Trophoblast cell (in vitro differentiated cells and primary cell): ENCODE measurements around the gene ESR2.
"Not testable (repeated sequence)": the region's sequence is repeated elsewhere in the genome, so short reads cannot be mapped to it uniquely, and the experiment has no call there.

Source experiments
- DNase-seq, 2 donors: peaks; one replicate each; pipeline ENCODE4 v3.0.0-alpha.2; 2016
- H2AFZ ChIP-seq: 2 replicates; pipeline ENCODE4 v1.6.1; 2013; ENCODE audit warnings: low read length, moderate library complexity, mild to moderate bottlenecking; ENCODE audit not compliant: insufficient read depth, poor library complexity
- H2AK5ac ChIP-seq: 2 replicates; pipeline ENCODE4 v1.6.1; 2013; ENCODE audit warnings: mild to moderate bottlenecking, low read length
- H2BK120ac ChIP-seq: 2 replicates; pipeline ENCODE4 v1.6.1; 2013; ENCODE audit warnings: low read length, mild to moderate bottlenecking, moderate library complexity; ENCODE audit not compliant: insufficient read depth, poor library complexity
- H2BK12ac ChIP-seq: 2 replicates; pipeline ENCODE4 v1.6.1; 2013; ENCODE audit warnings: mild to moderate bottlenecking, low read length, moderate library complexity
- H2BK5ac ChIP-seq: 2 replicates; pipeline ENCODE4 v1.6.1; 2013; ENCODE audit warnings: low read length, low read depth, moderate library complexity, mild to moderate bottlenecking; ENCODE audit not compliant: poor library complexity
- H3K14ac ChIP-seq: 2 replicates; pipeline ENCODE4 v1.6.1; 2013; ENCODE audit warnings: mild to moderate bottlenecking, low read length
- H3K18ac ChIP-seq: 2 replicates; pipeline ENCODE4 v1.6.1; 2013; ENCODE audit warnings: mild to moderate bottlenecking, low read length
- H3K23ac ChIP-seq: 2 replicates; pipeline ENCODE4 v1.6.1; 2013; ENCODE audit warnings: low read length
- H3K27ac ChIP-seq: 2 replicates; pipeline ENCODE4 v1.5.1; 2013; ENCODE audit warnings: low read depth, mild to moderate bottlenecking, inconsistent platforms, low read length, moderate library complexity
- H3K27me3 ChIP-seq: 2 replicates; pipeline ENCODE4 v1.6.1; 2013; ENCODE audit warnings: inconsistent platforms, mild to moderate bottlenecking, low read length, moderate library complexity; ENCODE audit not compliant: insufficient read depth
- H3K36me3 ChIP-seq, 2 experiments: 1 replicate in 1 of 2; 2 replicates in 1 of 2; pipeline ENCODE4 v1.6.1; 2013; ENCODE audit warnings: low read length in 2 of 2, mild to moderate bottlenecking in 2 of 2, moderate library complexity in 1 of 2; ENCODE audit not compliant: insufficient read depth in 2 of 2, control insufficient read depth in 1 of 2
- H3K4ac ChIP-seq: 2 replicates; pipeline ENCODE4 v1.6.1; 2013; ENCODE audit warnings: low read depth, mild to moderate bottlenecking, low read length, moderate library complexity
- H3K4me1 ChIP-seq, 2 experiments: 1 replicate in 1 of 2; 2 replicates in 1 of 2; pipeline ENCODE4 v1.6.1; 2013; ENCODE audit warnings: low read length in 2 of 2, mild to moderate bottlenecking in 2 of 2, moderate library complexity in 1 of 2; ENCODE audit not compliant: insufficient read depth in 2 of 2, control insufficient read depth in 1 of 2
- H3K4me2 ChIP-seq: 2 replicates; pipeline ENCODE4 v1.6.1; 2013; ENCODE audit warnings: inconsistent platforms, mild to moderate bottlenecking, low read length, moderate library complexity
- H3K4me3 ChIP-seq: 2 replicates; pipeline ENCODE4 v1.5.1; 2013; ENCODE audit warnings: mild to moderate bottlenecking, low read depth, low read length, inconsistent platforms
- H3K79me1 ChIP-seq: one replicate; pipeline ENCODE4 v1.6.1; 2013; ENCODE audit warnings: low read length
- H3K79me2 ChIP-seq: 2 replicates; pipeline ENCODE4 v1.6.1; 2013; ENCODE audit warnings: low read length, mild to moderate bottlenecking; ENCODE audit not compliant: control insufficient read depth, insufficient read depth, poor library complexity
- H3K9ac ChIP-seq: 2 replicates; pipeline ENCODE4 v1.6.1; 2013; ENCODE audit warnings: mild to moderate bottlenecking, low read length
- H3K9me3 ChIP-seq: 2 replicates; pipeline ENCODE4 v1.6.1; 2013; ENCODE audit warnings: low read depth, mild to moderate bottlenecking, control low read depth, inconsistent platforms, low read length; ENCODE audit not compliant: insufficient read depth
- H4K12ac ChIP-seq: 2 replicates; pipeline ENCODE4 v1.6.1; 2013; ENCODE audit warnings: low read depth, mild to moderate bottlenecking, low read length, moderate library complexity
- H4K8ac ChIP-seq: 2 replicates; pipeline ENCODE4 v1.6.1; 2013; ENCODE audit warnings: low read depth, mild to moderate bottlenecking, low read length, moderate library complexity
- H4K91ac ChIP-seq: one replicate; pipeline ENCODE4 v1.6.1; 2013; ENCODE audit warnings: low read depth, mild to moderate bottlenecking, low read length, moderate library complexity
- WGBS: extraction: QIAGEN DNeasy Blood & Tissue Kit; methylation state at CpG from one replicate; pipeline ENCODE4 v1.1.7; 2013; ENCODE audit warnings: missing lambda C conversion rate; ENCODE audit not compliant: insufficient read length, insufficient coverage; ENCODE audit errors: extremely low coverage; 5-methylcytosine and 5-hydroxymethylcytosine counted together

Gene ESR2

GRCh38 chr14:64320362-64320761 is 26.2 kb upstream of the ESR2 start:
- H3K23ac ChIP-seq, H3K79me1 ChIP-seq, H2AFZ ChIP-seq, H3K27ac ChIP-seq, H2BK12ac ChIP-seq, H2AK5ac ChIP-seq, H3K9ac ChIP-seq, H4K12ac ChIP-seq, H3K9me3 ChIP-seq, H3K36me3 ChIP-seq, H3K79me2 ChIP-seq, H3K18ac ChIP-seq, H3K4me1 ChIP-seq, DNase-seq, H4K8ac ChIP-seq, H3K4me2 ChIP-seq, H4K91ac ChIP-seq, H2BK5ac ChIP-seq, H3K27me3 ChIP-seq, H3K14ac ChIP-seq, H2BK120ac ChIP-seq, H3K4ac ChIP-seq, H3K4me3 ChIP-seq: not testable (repeated sequence)
- no CpG with 5 or more reads among the region's 5 CpGs for whole genome bisulfite sequencing

- peak in 1 of 2 donors; percentile 44 for DNase-seq
- H3K23ac ChIP-seq, H3K79me1 ChIP-seq, H3K4me1 ChIP-seq, H4K8ac ChIP-seq, H2AFZ ChIP-seq, H3K18ac ChIP-seq, H4K12ac ChIP-seq, H3K9me3 ChIP-seq, H2AK5ac ChIP-seq, H3K27ac ChIP-seq, H3K9ac ChIP-seq, H2BK5ac ChIP-seq, H3K4ac ChIP-seq, H4K91ac ChIP-seq, H3K14ac ChIP-seq, H2BK12ac ChIP-seq, H3K79me2 ChIP-seq, H3K27me3 ChIP-seq, H2BK120ac ChIP-seq, H3K36me3 ChIP-seq, H3K4me3 ChIP-seq, H3K4me2 ChIP-seq: not testable (repeated sequence)
- no CpG with 5 or more reads among the region's 1 CpG for WGBS
Measured at GRCh38 chr14:64318695-64319094, 24.5 kb upstream of the ESR2 start.

GRCh38 chr14:64303471-64303917 is 9.3 kb upstream of the ESR2 start:
- no peak overlapping the region for H3K4ac ChIP-seq
- no peak overlapping the region for H2AFZ ChIP-seq
- no peak overlapping the region for H3K4me2 ChIP-seq
- no peak overlapping the region for H3K9ac ChIP-seq
- no CpG with 5 or more reads among the region's 4 CpGs for WGBS
- no peak overlapping the region for H3K23ac ChIP-seq
- no peak overlapping the region for H2BK5ac ChIP-seq
- H2AK5ac ChIP-seq = no peak overlapping the region
- no peak overlapping the region for H4K8ac ChIP-seq
- H3K79me2 ChIP-seq = no peaks in the 10 kb centered on the region
- H3K79me1 ChIP-seq = no peaks in the 10 kb centered on the region
- no peak overlapping the region for H3K4me3 ChIP-seq
- no peaks in the 10 kb centered on the region for H3K27me3 ChIP-seq
- H4K12ac ChIP-seq = no peak overlapping the region
- no peaks in the 10 kb centered on the region for H3K9me3 ChIP-seq
- no peak overlapping the region for H3K18ac ChIP-seq
- no peaks in the 10 kb centered on the region for H3K4me1 ChIP-seq
- peak; percentile 28 to 82 for DNase-seq
- no peaks in the 10 kb centered on the region for H3K36me3 ChIP-seq
- H4K91ac ChIP-seq = no peak overlapping the region
- no peak overlapping the region for H2BK12ac ChIP-seq
- H3K27ac ChIP-seq = no peak overlapping the region
- H3K14ac ChIP-seq = no peak overlapping the region
- no peak overlapping the region for H2BK120ac ChIP-seq

GRCh38 chr14:64298773-64299172 is 4.6 kb upstream of the ESR2 start:
- peak in 1 of 2 donors; percentile 23 for DNase-seq
- Histone ChIP-seq H3K4me1 (peaks cover 8 to 9% of the 10 kb centered on the region in 2 experiments), H3K79me1 (no peaks in the 10 kb centered on the region), H3K27me3 (no peaks in the 10 kb centered on the region), H2AK5ac (no peak overlapping the region), H2BK5ac (no peak overlapping the region), H4K91ac (no peak overlapping the region), H3K4me3 (no peak overlapping the region), H3K4me2 (no peak overlapping the region), H3K18ac (no peak overlapping the region), H2BK120ac (no peak overlapping the region), H2BK12ac (no peak overlapping the region), H3K36me3 (no peaks in the 10 kb centered on the region), H3K4ac (no peak overlapping the region), H3K27ac (no peak overlapping the region), H3K9me3 (no peaks in the 10 kb centered on the region), H3K9ac (no peak overlapping the region), H3K23ac (no peak overlapping the region), H3K79me2 (no peaks in the 10 kb centered on the region), H4K12ac (no peak overlapping the region), H4K8ac (no peak overlapping the region), H2AFZ (no peak overlapping the region), H3K14ac (no peak overlapping the region)
- WGBS = no CpG with 5 or more reads among the region's 1 CpG
